Lung (tissue), 12 donors: ENCODE results near the gene CLRN2. TPM values are rescaled to one million over a fixed set of nuclear protein-coding genes. Genes with fewer than 3 reads are reported as not detected.
"Not testable (repeated sequence)": the region's sequence is repeated elsewhere in the genome, so short reads cannot be mapped to it uniquely, and the experiment has no call there.

Experiments used
- ATAC-seq: fragments of 200-7000 bp; cut with Tn5 transposase; one replicate; pipeline ENCODE4 v1.9.1; 2020; ENCODE audit warnings: moderate number of reproducible peaks; ENCODE audit not compliant: insufficient read depth, low FRiP score
- DNase-seq, 3 donors: peaks; one replicate each; pipeline ENCODE4 v3.0.0-alpha.2; 2013 to 2017
- H3K27ac ChIP-seq, 2 donors: one replicate each; pipeline ENCODE4 v1.5.1; 2013; ENCODE audit warnings: mild to moderate bottlenecking in 2 of 2, moderate library complexity in 2 of 2, control low read depth in 1 of 2, inconsistent platforms in 1 of 2, low read depth in 1 of 2, low read length in 1 of 2
- H3K27me3 ChIP-seq, 3 donors: one replicate each; pipeline ENCODE4 v1.5.1; 2013; ENCODE audit warnings: low read length in 2 of 3; ENCODE audit not compliant: control insufficient read depth in 3 of 3, insufficient read depth in 3 of 3
- H3K36me3 ChIP-seq, 4 donors: one replicate each; pipeline ENCODE4 v1.5.1; 2013; ENCODE audit warnings: low read length in 4 of 4, mild to moderate bottlenecking in 1 of 4, moderate library complexity in 1 of 4; ENCODE audit not compliant: control insufficient read depth in 4 of 4, insufficient read depth in 4 of 4
- H3K4me1 ChIP-seq, 5 donors: one replicate each; pipeline ENCODE4 v1.5.1; 2013; ENCODE audit warnings: low read length in 5 of 5, mild to moderate bottlenecking in 2 of 5, moderate library complexity in 1 of 5; ENCODE audit not compliant: control insufficient read depth in 5 of 5, insufficient read depth in 5 of 5
- H3K4me3 ChIP-seq: one replicate; pipeline ENCODE4 v1.5.1; 2013; ENCODE audit warnings: mild to moderate bottlenecking, control low read depth, moderate library complexity
- H3K9ac ChIP-seq, 2 donors: one replicate each; pipeline ENCODE4 v1.5.1; 2013; ENCODE audit warnings: low read length in 2 of 2, control low read depth in 1 of 2; ENCODE audit not compliant: insufficient read depth in 1 of 2
- H3K9me3 ChIP-seq, 4 donors: one replicate each; pipeline ENCODE4 v1.5.1; 2013; ENCODE audit warnings: low read length in 3 of 4, mild to moderate bottlenecking in 1 of 4, moderate library complexity in 1 of 4; ENCODE audit not compliant: control insufficient read depth in 4 of 4, insufficient read depth in 3 of 4
- WGBS, 2 donors: extraction: QIAGEN DNeasy Blood & Tissue Kit; methylation state at CpG; one replicate each; pipeline ENCODE4 v1.1.7; 2013; 5-methylcytosine and 5-hydroxymethylcytosine counted together
- polyA plus RNA-seq, 2 donors: library from polyadenylated mRNA; stranded (reverse); fragments of 200-250 nt; gene quantifications; one replicate each; pipeline ENCODE4 v1.2.1, GENCODE V29; 2013
- total RNA-seq, 2 donors: library from RNA; depleted of rRNA in 1 of 2; stranded (reverse); fragments of >200 nt in 1 of 2; gene quantifications; one replicate each; pipeline ENCODE4 v1.2.1, GENCODE V29; 2014 to 2021
- TF ChIP-seq, protein P1 (sequence below): IDR thresholded peaks from 2 replicates; pipeline ENCODE4 v1.5.1; 2012; ENCODE audit warnings: mild to moderate bottlenecking; ENCODE audit errors: control extremely low read depth, extremely low read depth
- donor health status: control.
- donor health status: control.
- donor health status: Bipolar disorder and iron deficiency.
- donor health status: healthy.
- donor health status: DM: yes; HTN: yes; CAD: no.

CLRN2 gene
- total and polyA plus RNA-seq, 4 donors: not detected

DNA sequence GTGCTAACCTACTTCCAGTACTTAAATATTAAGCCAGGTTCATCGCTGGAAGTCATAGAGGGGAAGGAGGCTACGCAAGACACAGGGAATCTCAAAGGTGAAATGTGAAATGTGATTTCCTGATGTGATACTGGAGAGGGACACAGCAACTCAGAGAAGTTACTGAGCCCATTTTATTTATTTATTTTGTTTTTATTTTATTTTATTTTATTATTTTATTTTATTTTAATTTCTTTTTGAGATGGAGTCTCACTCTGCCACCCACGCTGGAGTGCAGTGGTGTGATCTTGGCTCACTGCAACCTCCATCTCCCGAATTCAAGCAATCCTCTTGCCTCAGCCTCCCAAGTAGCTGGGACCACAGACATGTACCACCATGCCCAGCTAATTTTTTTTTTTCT lies 19.7 kb downstream of the CLRN2 start:
- WGBS, 2 donors: 94 to 100% methylated on average over 4 of the region's 4 CpGs

DNA sequence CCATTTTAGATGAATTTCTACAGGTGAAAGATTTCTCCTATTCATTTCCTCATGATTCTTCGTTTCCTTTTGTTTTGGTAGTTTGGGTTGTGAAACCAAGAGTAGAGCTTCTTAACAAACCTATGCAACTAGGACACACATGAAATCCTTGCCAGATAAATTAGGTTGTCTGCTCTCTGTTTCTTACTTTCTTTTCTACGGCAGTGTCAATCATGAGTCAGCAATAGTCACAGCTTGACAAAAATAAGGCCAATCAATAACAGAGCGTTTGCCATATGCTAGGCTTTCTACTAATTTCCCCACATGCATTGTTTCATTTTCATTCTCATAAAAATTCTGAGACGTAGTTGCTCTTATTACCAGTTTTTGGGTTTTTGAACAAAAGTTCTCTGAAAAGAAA lies 20.3 kb downstream of the CLRN2 start:
- TF ChIP-seq, protein P1, sequence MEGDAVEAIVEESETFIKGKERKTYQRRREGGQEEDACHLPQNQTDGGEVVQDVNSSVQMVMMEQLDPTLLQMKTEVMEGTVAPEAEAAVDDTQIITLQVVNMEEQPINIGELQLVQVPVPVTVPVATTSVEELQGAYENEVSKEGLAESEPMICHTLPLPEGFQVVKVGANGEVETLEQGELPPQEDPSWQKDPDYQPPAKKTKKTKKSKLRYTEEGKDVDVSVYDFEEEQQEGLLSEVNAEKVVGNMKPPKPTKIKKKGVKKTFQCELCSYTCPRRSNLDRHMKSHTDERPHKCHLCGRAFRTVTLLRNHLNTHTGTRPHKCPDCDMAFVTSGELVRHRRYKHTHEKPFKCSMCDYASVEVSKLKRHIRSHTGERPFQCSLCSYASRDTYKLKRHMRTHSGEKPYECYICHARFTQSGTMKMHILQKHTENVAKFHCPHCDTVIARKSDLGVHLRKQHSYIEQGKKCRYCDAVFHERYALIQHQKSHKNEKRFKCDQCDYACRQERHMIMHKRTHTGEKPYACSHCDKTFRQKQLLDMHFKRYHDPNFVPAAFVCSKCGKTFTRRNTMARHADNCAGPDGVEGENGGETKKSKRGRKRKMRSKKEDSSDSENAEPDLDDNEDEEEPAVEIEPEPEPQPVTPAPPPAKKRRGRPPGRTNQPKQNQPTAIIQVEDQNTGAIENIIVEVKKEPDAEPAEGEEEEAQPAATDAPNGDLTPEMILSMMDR: no peak
- 86 to 87% methylated on average over 4 of the region's 4 CpGs for WGBS, 2 donors

More for the DNA sequence above, 19.7 kb downstream of the CLRN2 start:
- no peak overlapping the region for H3K4me3 ChIP-seq
- ATAC-seq: no peak
- H3K9ac ChIP-seq: no peak overlapping the region
- no peak for DNase-seq
- no peaks in the 10 kb centered on the region for H3K27me3 ChIP-seq
- H3K9me3 ChIP-seq: no peaks in the 10 kb centered on the region
- TF ChIP-seq, protein P1: no peak
- H3K36me3 ChIP-seq: no peaks in the 10 kb centered on the region
- H3K4me1 ChIP-seq: no peaks in the 10 kb centered on the region
- H3K27ac ChIP-seq: no peak overlapping the region

DNA sequence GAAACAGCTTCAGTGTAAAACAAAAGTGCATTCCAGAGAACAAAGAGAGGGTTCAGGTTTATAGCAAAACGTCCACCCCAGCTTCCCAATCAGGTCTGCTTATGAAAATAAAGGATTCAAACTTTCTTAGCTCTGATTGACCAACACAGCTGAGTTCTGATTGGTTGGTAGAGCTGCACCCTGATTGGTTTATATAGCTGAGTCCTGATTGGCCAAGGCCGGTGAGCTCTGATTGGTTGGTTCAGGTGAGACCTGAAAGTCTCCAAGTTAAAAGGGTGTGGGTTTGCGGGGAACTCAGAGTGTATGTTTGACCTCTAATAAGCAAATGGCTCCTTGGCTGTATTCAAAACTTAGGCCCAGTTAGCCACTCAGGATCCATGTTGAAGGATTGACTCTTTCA lies 20.9 kb downstream of the CLRN2 start:
- TF ChIP-seq, protein P1: no peak
- Histone ChIP-seq H3K27me3 (no peaks in the 10 kb centered on the region), H3K36me3 (no peaks in the 10 kb centered on the region), H3K9ac (no peak overlapping the region), H3K9me3 (no peaks in the 10 kb centered on the region), H3K4me1 (no peaks in the 10 kb centered on the region), H3K4me3 (no peak overlapping the region), H3K27ac (no peak overlapping the region)
- DNase-seq (no peak), ATAC-seq (no peak)
- 85 to 89% methylated on average over 3 of the region's 3 CpGs for WGBS, 2 donors

More for the DNA sequence above, 20.3 kb downstream of the CLRN2 start:
- Histone ChIP-seq H3K27me3 (no peaks in the 10 kb centered on the region), H3K9me3 (no peaks in the 10 kb centered on the region), H3K4me1 (no peaks in the 10 kb centered on the region), H3K27ac (no peak overlapping the region), H3K4me3 (no peak overlapping the region), H3K9ac (no peak overlapping the region), H3K36me3 (no peaks in the 10 kb centered on the region)
- DNase-seq (no peak), ATAC-seq (no peak)

DNA sequence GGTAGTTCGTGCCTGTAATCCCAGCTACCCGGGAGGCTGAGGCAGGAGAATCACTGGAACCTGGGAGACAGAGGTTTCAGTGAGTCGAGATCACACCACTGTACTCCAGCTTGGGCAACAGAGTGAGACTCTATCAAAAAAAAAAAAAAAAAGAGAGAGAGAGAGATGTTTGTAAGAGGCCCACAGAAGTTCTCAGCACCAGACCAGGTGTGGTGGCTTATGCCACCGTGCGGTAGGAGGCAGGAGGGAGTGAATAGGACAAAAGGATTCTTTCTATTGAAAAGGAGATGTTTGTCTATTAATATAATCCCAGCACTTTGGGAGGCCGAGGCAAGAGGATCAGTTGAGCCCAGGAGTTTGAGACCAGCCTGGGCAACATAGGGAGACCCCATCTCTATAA lies 22.1 kb downstream of the CLRN2 start:
- H3K9ac ChIP-seq, H3K27me3 ChIP-seq, H3K9me3 ChIP-seq, H3K4me1 ChIP-seq, H3K36me3 ChIP-seq, H3K27ac ChIP-seq, ATAC-seq, DNase-seq, H3K4me3 ChIP-seq: not testable (repeated sequence)
- 91 to 96% methylated on average over 6 of the region's 6 CpGs for WGBS, 2 donors
